B cell (primary cell): Measurements from ENCODE around the gene RBBP8NL. TPM values are rescaled to one million over a fixed set of nuclear protein-coding genes. Genes with fewer than 3 reads are reported as not detected.

Experiments used
- ATAC-seq: fragments of 200-7000 bp; cut with Tn5 transposase; one replicate; pipeline ENCODE4 v1.10.0; 2021; ENCODE audit warnings: low read depth, mild to moderate bottlenecking, moderate number of reproducible peaks, moderate library complexity
- CTCF ChIA-PET: fragments of 350-600 bp; sonication (Branson Sonifier 250); formaldehyde crosslinking; loops from one replicate; lab custom pipeline; 2021; ENCODE audit warnings: antibody characterized with exemption, inconsistent platforms; lab: Charles Lee
- POLR2A ChIA-PET: fragments of 350-600 bp; sonication (Branson Sonifier 250); formaldehyde crosslinking; loops from one replicate; lab custom pipeline; 2021; ENCODE audit warnings: antibody characterized with exemption; lab: Charles Lee
- DNase-seq: peaks from one replicate; pipeline ENCODE4 v3.0.0; 2013
- H2AFZ ChIP-seq: 2 replicates; pipeline ENCODE4 v1.6.1; 2012; ENCODE audit warnings: mild to moderate bottlenecking, low read depth, low read length; ENCODE audit not compliant: insufficient read depth, poor library complexity, severe bottlenecking
- H3K27ac ChIP-seq, 2 donors: 1 replicate in 1 of 2; 2 replicates in 1 of 2; pipeline ENCODE4 v1.5.1; 2012 to 2013; ENCODE audit warnings: low read length in 2 of 2, mild to moderate bottlenecking in 2 of 2, moderate library complexity in 1 of 2
- H3K27me3 ChIP-seq, 4 experiments: fragments of 200-600 bp in 1 of 4; sonication (generic) in 1 of 4; replicated peaks in 1 of 4; 1 replicate in 2 of 4; 2 replicates in 2 of 4; pipeline versions ENCODE4 v1.6.1 to v1.7.0; 2013 to 2016; ENCODE audit warnings: low read length in 3 of 4, mild to moderate bottlenecking in 2 of 4, mixed read lengths in 1 of 4, moderate library complexity in 1 of 4; ENCODE audit not compliant: insufficient read depth in 4 of 4, control insufficient read depth in 3 of 4; ENCODE audit errors: control extremely low read depth in 1 of 4
- H3K36me3 ChIP-seq, 2 experiments: replicated peaks in 1 of 2; 1 replicate in 1 of 2; 2 replicates in 1 of 2; pipeline versions ENCODE4 v1.6.1 to v1.7.1; 2013; ENCODE audit warnings: low read length in 1 of 2; ENCODE audit not compliant: insufficient read depth in 2 of 2, control insufficient read depth in 1 of 2; ENCODE audit errors: control extremely low read depth in 1 of 2, extremely low read depth in 1 of 2
- H3K4me1 ChIP-seq, 2 donors: fragments of 200-600 bp in 1 of 2; sonication (generic) in 1 of 2; 1 replicate in 1 of 2; 2 replicates in 1 of 2; pipeline versions ENCODE4 v1.5.1 to v1.6.1; 2013 to 2017; ENCODE audit warnings: low read length in 2 of 2; ENCODE audit not compliant: control insufficient read depth in 2 of 2, insufficient read depth in 2 of 2
- H3K4me2 ChIP-seq: replicated peaks from 2 replicates; pipeline ENCODE3; 2012; ENCODE audit warnings: mild to moderate bottlenecking, low read depth, low read length; ENCODE audit not compliant: poor library complexity, severe bottlenecking
- H3K4me3 ChIP-seq, 5 experiments: fragments of 200-600 bp in 1 of 5; sonication (generic) in 1 of 5; 1 replicate in 3 of 5; 2 replicates in 2 of 5; pipeline versions ENCODE4 v1.5.1 to v1.7.0; 2011 to 2016; ENCODE audit warnings: low read length in 4 of 5, mild to moderate bottlenecking in 4 of 5, low read depth in 2 of 5, control low read depth in 1 of 5, moderate library complexity in 1 of 5; ENCODE audit not compliant: insufficient read depth in 1 of 5; ENCODE audit errors: control extremely low read depth in 1 of 5, extremely low read depth in 1 of 5
- H3K79me2 ChIP-seq: fragments of 200-600 bp; sonication (generic); one replicate; pipeline ENCODE4 v1.6.0; 2016; ENCODE audit warnings: low read length; ENCODE audit not compliant: control insufficient read depth, insufficient read depth
- H3K9ac ChIP-seq: fragments of 200-600 bp; sonication (generic); 2 replicates; pipeline ENCODE4 v1.6.1; 2017; ENCODE audit warnings: mild to moderate bottlenecking, low read length, moderate library complexity
- H3K9me3 ChIP-seq, 3 donors: one replicate each; pipeline versions ENCODE4 v1.6.1 to v1.7.1; 2013; ENCODE audit warnings: low read length in 2 of 3; ENCODE audit not compliant: control insufficient read depth in 2 of 3, insufficient read depth in 1 of 3; ENCODE audit errors: control extremely low read depth in 1 of 3
- H4K20me1 ChIP-seq: 2 replicates; pipeline ENCODE4 v1.6.0; 2012; ENCODE audit warnings: mild to moderate bottlenecking, low read length; ENCODE audit not compliant: insufficient read depth, control insufficient read depth, poor library complexity, severe bottlenecking
- H3K27ac Mint-ChIP-seq: one replicate; pipeline ENCODE4 v1.8.0; 2021; ENCODE audit warnings: mixed read lengths
- H3K27me3 Mint-ChIP-seq: one replicate; pipeline ENCODE4 v1.8.0; 2021; ENCODE audit warnings: mixed read lengths
- H3K4me1 Mint-ChIP-seq: one replicate; pipeline ENCODE4 v1.8.0; 2021; ENCODE audit warnings: mixed read lengths
- H3K4me3 Mint-ChIP-seq: one replicate; pipeline ENCODE4 v1.8.0; 2021; ENCODE audit warnings: mixed read lengths
- H3K9me3 Mint-ChIP-seq: one replicate; pipeline ENCODE4 v1.8.0; 2022; ENCODE audit warnings: mixed read lengths; ENCODE audit not compliant: insufficient read depth
- CTCF ChIP-seq: fragments of 200-600 bp; IDR thresholded peaks from one replicate; pipeline ENCODE4 v1.8.0; 2022; ENCODE audit warnings: antibody characterized with exemption, mild to moderate bottlenecking
- EZH2 ChIP-seq: IDR thresholded peaks from 2 replicates; pipeline ENCODE4 v1.6.1; 2012; ENCODE audit warnings: borderline replicate concordance, low read depth, mild to moderate bottlenecking, moderate library complexity, low read length; ENCODE audit not compliant: insufficient read depth, poor library complexity, severe bottlenecking
- WGBS: methylation state at CpG from one replicate; pipeline ENCODE4 v1.1.5; 2013; ENCODE audit warnings: missing lambda C conversion rate; ENCODE audit not compliant: insufficient coverage; 5-methylcytosine and 5-hydroxymethylcytosine counted together
- intact Hi-C: fragments of 100-400 bp; cut with micrococcal nuclease; formaldehyde crosslinking; loops from one replicate; pipeline ENCODE4 v1.10.0; 2022
- polyA plus RNA-seq: library from polyadenylated mRNA; depleted of rRNA; stranded (reverse); fragments of >200 nt; gene quantifications from 2 replicates; pipeline ENCODE4 v1.2.3, GENCODE V29; 2012
- total RNA-seq, 2 donors: library from RNA; stranded (reverse); fragments of 120-200 nt in 1 of 2; gene quantifications; 1 replicate in 1 of 2; 2 replicates in 1 of 2; pipeline versions ENCODE4 v1.2.3 to v1.2.4, GENCODE V29; 2013 to 2022

RBBP8NL gene
- total and polyA plus RNA-seq, 2 donors (not counting 1 experiment from before 2014, with no cell fraction given) = not detected

GRCh38 chr20:62413025-62413570, 14.2 kb downstream of the RBBP8NL start:
- H3K9ac ChIP-seq = no peak overlapping the region
- no peaks in the 10 kb centered on the region for H3K79me2 ChIP-seq
- H2AFZ ChIP-seq = no peak overlapping the region
- peaks cover 0 to 8% (median 0%) of the 10 kb centered on the region in 4 experiments for H3K27me3 ChIP-seq
- peaks cover 12% of the 10 kb centered on the region for H3K4me1 Mint-ChIP-seq
- WGBS = 95% methylated on average over 8 of the region's 11 CpGs
- H4K20me1 ChIP-seq = no peaks in the 10 kb centered on the region
- no peak overlapping the region for H3K4me3 Mint-ChIP-seq
- no peak overlapping the region for H3K4me3 ChIP-seq
- CTCF ChIA-PET = no interaction called here
- ATAC-seq (no peak), DNase-seq (no peak)
- POLR2A ChIA-PET = no interaction called here
- H3K27me3 Mint-ChIP-seq = no peaks in the 10 kb centered on the region
- peaks cover 11 to 16% of the 10 kb centered on the region in 2 donors for H3K4me1 ChIP-seq
- H3K27ac Mint-ChIP-seq = no peak overlapping the region
- TF ChIP-seq EZH2 (no peak), CTCF (no peak)
- no peak overlapping the region for H3K27ac ChIP-seq
- intact Hi-C loops = no loop called here
- no peaks in the 10 kb centered on the region for H3K9me3 Mint-ChIP-seq
- no peaks in the 10 kb centered on the region for H3K9me3 ChIP-seq
- no peaks in the 10 kb centered on the region for H3K36me3 ChIP-seq
- H3K4me2 ChIP-seq = no peak overlapping the region

- 79% methylated on average over 19 of the region's 22 CpGs for WGBS
- TF ChIP-seq CTCF (no peak), EZH2 (no peak)
- CTCF ChIA-PET = no interaction called here
These were observed 14.9 kb downstream of the RBBP8NL start for GRCh38 chr20:62412194-62413024.

More at GRCh38 chr20:62412194-62413024, 14.9 kb downstream of the RBBP8NL start:
- no peak overlapping the region for H3K4me3 ChIP-seq
- no peaks in the 10 kb centered on the region for H3K9me3 Mint-ChIP-seq
- no peak overlapping the region for H2AFZ ChIP-seq
- H3K9ac ChIP-seq = no peak overlapping the region
- no peaks in the 10 kb centered on the region for H3K9me3 ChIP-seq
- no peak overlapping the region for H3K27ac ChIP-seq
- no peaks in the 10 kb centered on the region for H4K20me1 ChIP-seq
- H3K4me1 Mint-ChIP-seq = peaks cover 12% of the 10 kb centered on the region
- no peak overlapping the region for H3K4me3 Mint-ChIP-seq
- DNase-seq (no peak), ATAC-seq (no peak)
- H3K4me1 ChIP-seq = peaks cover 16 to 22% of the 10 kb centered on the region in 2 donors
- POLR2A ChIA-PET = no interaction called here
- no peak overlapping the region for H3K4me2 ChIP-seq
- H3K27me3 Mint-ChIP-seq = no peaks in the 10 kb centered on the region
- intact Hi-C loops = no loop called here
- H3K27me3 ChIP-seq = peaks cover 0 to 8% (median 0%) of the 10 kb centered on the region in 4 experiments
- H3K79me2 ChIP-seq = no peaks in the 10 kb centered on the region
- H3K36me3 ChIP-seq = no peaks in the 10 kb centered on the region
- H3K27ac Mint-ChIP-seq = no peak overlapping the region
